Transverse colon (tissue), 4 donors: ENCODE results near the gene NOPCHAP1. TPM values are rescaled to one million over a fixed set of nuclear protein-coding genes. Genes with fewer than 3 reads are reported as not detected.

Source experiments
- DNase-seq: peaks from one replicate; pipeline ENCODE4 v3.0.0-alpha.2; 2019
- H3K27ac ChIP-seq, 4 donors: fragments of 200-600 bp; sonication (generic); 2 replicates each; pipeline ENCODE4 v1.5.1; 2016 to 2018; ENCODE audit warnings: inconsistent platforms in 4 of 4
- H3K27me3 ChIP-seq: fragments of 200-600 bp; sonication (generic); 2 replicates; pipeline ENCODE4 v1.5.1; 2017; ENCODE audit warnings: inconsistent platforms
- H3K36me3 ChIP-seq, 4 donors: fragments of 200-600 bp; sonication (generic); 2 replicates each; pipeline ENCODE4 v1.5.1; 2017 to 2019; ENCODE audit warnings: inconsistent platforms in 4 of 4
- H3K4me1 ChIP-seq, 4 donors: fragments of 200-600 bp; sonication (generic); 2 replicates each; pipeline ENCODE4 v1.5.1; 2017 to 2020; ENCODE audit warnings: inconsistent platforms in 4 of 4
- H3K4me3 ChIP-seq, 4 donors: fragments of 200-600 bp; sonication (generic); 1 replicate in 1 of 4; 2 replicates in 3 of 4; pipeline versions ENCODE4 v1.5.1 to v1.6.1; 2017 to 2019; ENCODE audit warnings: inconsistent platforms in 4 of 4
- H3K9me3 ChIP-seq, 2 donors: fragments of 200-600 bp; sonication (generic); 2 replicates each; pipeline ENCODE4 v1.5.1; 2017 to 2019; ENCODE audit warnings: inconsistent platforms in 2 of 2
- CTCF ChIP-seq, 5 experiments: fragments of 200-600 bp in 3 of 5; fragments of 450-650 bp in 2 of 5; sonication (generic) in 3 of 5; IDR thresholded peaks; 1 replicate in 2 of 5; 2 replicates in 3 of 5; pipeline ENCODE4 v1.5.1; 2016 to 2017; ENCODE audit warnings: antibody characterized with exemption in 5 of 5, inconsistent platforms in 3 of 5, mild to moderate bottlenecking in 2 of 5, moderate library complexity in 1 of 5
- EP300 ChIP-seq: sonication (generic); formaldehyde crosslinking; IDR thresholded peaks from one replicate; pipeline ENCODE4 v1.6.1; 2017; ENCODE audit warnings: antibody characterized with exemption, low read depth
- POLR2A ChIP-seq: fragments of 450-650 bp; IDR thresholded peaks from one replicate; pipeline ENCODE4 v1.6.1; 2016; ENCODE audit warnings: antibody characterized with exemption, mild to moderate bottlenecking, moderate library complexity
- POLR2AphosphoS5 ChIP-seq, 3 donors: sonication (generic); formaldehyde crosslinking; IDR thresholded peaks; one replicate each; pipeline ENCODE4 v1.6.1; 2016; ENCODE audit warnings: antibody characterized with exemption in 3 of 3
- WGBS, 2 donors: methylation state at CpG; one replicate each; pipeline ENCODE4 v1.1.5; 2018; ENCODE audit warnings: low coverage in 1 of 2; 5-methylcytosine and 5-hydroxymethylcytosine counted together
- in situ Hi-C, 4 donors: fragments of 200-750 bp; cut with MboI; loops; one replicate each; pipeline versions ENCODE4 v1.15.0 to v1.15.1; 2017; ENCODE audit warnings: low sequenced_read_pairs in 3 of 4, low pct_ligation_motif_present in 1 of 4, low pct_unique_long_range_greater_than_20kb in 1 of 4
- intact Hi-C: fragments of 100-400 bp; cut with DNase I; formaldehyde crosslinking; loops from one replicate; pipeline ENCODE4 v1.15.1; 2023; ENCODE audit warnings: low total_unique reads
- total RNA-seq, 4 donors: library from RNA; depleted of rRNA; stranded (reverse); fragments of >200 nt; gene quantifications; one replicate each; pipeline ENCODE4 v1.1.0, GENCODE V29; 2016

NOPCHAP1 gene
- total RNA-seq, 4 donors from 2014 or later: 0.37 to 5.7 (median 2.2) TPM

DNA sequence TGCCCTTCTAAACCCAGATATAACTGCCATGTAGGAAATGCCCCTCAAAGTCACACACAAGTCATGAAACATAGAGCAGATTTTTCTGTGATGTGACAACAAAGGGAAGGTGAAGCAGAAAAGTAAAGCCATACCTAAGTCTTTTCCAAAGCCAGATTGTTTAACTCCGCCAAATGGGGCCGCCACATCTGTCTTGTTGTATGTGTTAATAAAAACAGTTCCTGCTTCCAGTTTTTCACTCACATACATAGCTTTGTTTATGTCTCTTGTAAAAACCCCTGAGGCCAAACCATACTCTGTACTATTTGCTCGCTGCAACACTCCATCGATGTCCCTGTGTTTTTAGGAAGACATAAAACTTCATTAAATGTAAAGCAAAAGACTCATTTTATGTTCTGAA, 40.3 kb downstream of the NOPCHAP1 start:
- H3K4me1 ChIP-seq: peaks cover 7 to 20% (median 13%) of the 10 kb centered on the region in 4 donors
- no peaks in the 10 kb centered on the region for H3K36me3 ChIP-seq
- no peak overlapping the region for H3K4me3 ChIP-seq
- no peak for DNase-seq
- no peaks in the 10 kb centered on the region for H3K9me3 ChIP-seq
- TF ChIP-seq CTCF (IDR thresholded peaks at IDR 0.05) (no peak), EP300 (no peak), POLR2AphosphoS5 (IDR thresholded peaks at IDR 0.05) (no peak), POLR2A (no peak)
- in situ Hi-C loops: no loop called here
- intact Hi-C loops: no loop called here
- WGBS, 2 donors: 68 to 77% methylated on average over 3 to 4 of the region's 4 CpGs
- H3K27ac ChIP-seq: peak overlapping the region; percentile 21 to 68 (median 46)
- H3K27me3 ChIP-seq: no peaks in the 10 kb centered on the region

DNA sequence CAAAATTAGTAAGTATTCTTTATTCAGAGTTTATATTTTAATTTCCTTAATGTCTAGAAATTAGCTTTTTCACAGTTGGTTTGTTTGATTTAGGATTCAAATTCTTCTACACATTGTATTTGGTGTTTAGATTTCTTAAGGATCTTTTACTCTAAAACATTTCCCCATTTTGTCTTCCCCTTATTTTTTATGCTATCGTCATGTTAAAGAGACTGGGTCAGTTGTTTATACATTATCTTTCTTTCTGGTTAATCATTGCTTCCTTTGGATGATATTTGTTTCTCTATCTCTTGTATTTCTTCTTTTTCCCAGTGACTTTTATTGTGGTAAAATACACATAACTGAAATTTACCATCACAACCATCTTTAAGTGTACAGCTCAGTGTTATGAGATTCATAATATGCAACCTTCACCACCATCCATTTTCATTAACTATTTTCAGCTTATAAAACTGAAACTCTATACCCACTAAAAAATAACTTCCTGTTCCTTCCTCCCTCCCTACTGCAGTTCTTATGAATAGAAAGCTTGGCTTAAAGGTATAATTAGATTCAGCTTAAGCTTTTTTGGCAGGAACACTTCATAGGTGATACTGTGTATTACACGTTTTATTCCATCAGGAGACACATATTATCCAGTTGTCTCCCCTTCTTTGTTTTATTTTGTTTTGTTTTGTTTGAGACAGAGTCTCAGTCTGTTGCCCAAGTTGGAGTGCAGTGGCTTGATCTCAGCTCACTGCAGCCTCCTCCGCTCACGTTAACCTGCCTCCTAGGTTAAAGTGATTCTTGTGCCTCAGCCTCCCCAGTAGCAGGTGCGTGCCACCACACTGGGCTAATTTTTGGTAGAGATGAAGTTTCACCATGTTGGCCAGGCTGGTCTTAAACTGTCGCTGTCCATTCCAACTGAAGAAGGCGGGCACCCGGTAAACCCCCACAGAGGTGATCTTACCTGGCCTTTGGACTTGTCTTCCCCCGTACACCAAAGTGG, 45.0 kb downstream of the NOPCHAP1 start:
- DNase-seq: no peak
- whole genome bisulfite sequencing, 2 donors: 69 to 70% methylated on average over 2 to 9 of the region's 9 CpGs

DNA sequence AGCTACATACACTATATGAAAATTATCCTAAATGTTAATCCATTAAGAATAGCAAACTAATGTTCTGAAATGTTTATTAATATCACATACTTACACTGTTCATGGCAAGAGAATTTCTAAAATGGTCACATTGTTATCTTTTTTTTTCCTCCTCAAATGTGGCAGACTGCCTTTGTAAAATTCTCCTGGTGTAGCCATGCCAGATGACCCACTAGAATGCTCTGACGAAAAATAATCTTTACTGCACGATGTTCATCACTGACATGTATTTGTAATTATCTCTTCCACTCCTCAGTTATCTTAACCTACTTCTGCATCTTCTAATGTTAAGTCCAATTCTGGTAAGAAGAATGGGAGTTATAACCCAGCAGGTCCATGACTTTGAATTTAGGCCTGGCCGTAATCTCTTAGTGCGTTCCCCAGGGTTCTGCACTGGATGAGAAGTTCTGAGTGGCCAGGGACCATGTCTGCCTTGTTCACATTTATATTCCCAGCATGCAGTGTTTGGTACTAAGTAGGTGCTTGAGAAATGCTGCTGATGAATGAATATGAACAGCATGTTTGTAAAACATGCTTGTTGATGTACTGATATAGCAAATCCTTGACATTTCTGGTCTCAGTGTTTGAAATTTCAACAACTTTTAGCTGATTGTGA, 46.7 kb downstream of the NOPCHAP1 start:
- Histone ChIP-seq H3K36me3 (no peaks in the 10 kb centered on the region), H3K27me3 (no peaks in the 10 kb centered on the region), H3K4me1 (peaks cover 0 to 8% (median 3%) of the 10 kb centered on the region in 4 donors), H3K27ac (peak overlapping the region in 1 of 4 donors; percentile 33), H3K4me3 (no peak overlapping the region), H3K9me3 (no peaks in the 10 kb centered on the region)
- TF ChIP-seq CTCF (IDR thresholded peaks at IDR 0.05) (no peak), POLR2AphosphoS5 (IDR thresholded peaks at IDR 0.05) (no peak), POLR2A (no peak), EP300 (no peak)
- DNase-seq: no peak
- WGBS, 2 donors: 63 to 83% methylated on average over 2 to 4 of the region's 4 CpGs
- intact Hi-C loops: no loop called here
- in situ Hi-C loops: no loop called here

More for the DNA sequence above, 45.0 kb downstream of the NOPCHAP1 start:
- no peak for TF ChIP-seq CTCF (IDR thresholded peaks at IDR 0.05)
- TF ChIP-seq EP300: no peak
- TF ChIP-seq POLR2AphosphoS5 (IDR thresholded peaks at IDR 0.05): no peak
- no peak for TF ChIP-seq POLR2A
- H3K4me1 ChIP-seq: peaks cover 0 to 7% (median 5%) of the 10 kb centered on the region in 4 donors
- H3K4me3 ChIP-seq: no peak overlapping the region
- H3K27me3 ChIP-seq: no peaks in the 10 kb centered on the region
- in situ Hi-C loops (no loop called here), intact Hi-C loops (no loop called here)
- H3K9me3 ChIP-seq: no peaks in the 10 kb centered on the region
- no peaks in the 10 kb centered on the region for H3K36me3 ChIP-seq
- peak overlapping the region in 2 of 4 donors; percentile 4 to 60 for H3K27ac ChIP-seq

DNA sequence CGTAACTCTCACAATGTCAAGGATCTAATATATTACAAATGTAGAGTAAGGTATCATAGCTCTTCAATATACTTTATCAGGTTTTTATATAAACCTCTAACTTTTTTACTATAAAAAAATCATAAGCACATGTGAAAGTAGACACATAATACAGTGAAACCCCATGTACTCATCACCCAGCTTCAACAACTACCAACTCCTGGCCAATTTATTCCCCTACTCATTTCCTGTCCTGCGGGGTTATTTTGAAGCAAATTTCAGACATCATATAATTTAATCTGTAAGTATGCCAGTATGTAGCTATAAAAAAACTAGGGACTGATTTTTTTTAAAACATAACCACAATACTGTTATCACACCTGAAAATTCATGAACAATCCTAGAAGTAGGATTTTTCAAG, 47.7 kb downstream of the NOPCHAP1 start:
- intact Hi-C loops (no loop called here), in situ Hi-C loops (no loop called here)
- Histone ChIP-seq H3K27me3 (no peaks in the 10 kb centered on the region), H3K36me3 (no peaks in the 10 kb centered on the region), H3K4me1 (peaks cover 0 to 8% (median 3%) of the 10 kb centered on the region in 4 donors), H3K4me3 (no peak overlapping the region), H3K9me3 (no peaks in the 10 kb centered on the region), H3K27ac (no peak overlapping the region)
- 65% methylated on average over 2 of the region's 2 CpGs for WGBS, 2 donors
- no peak for TF ChIP-seq EP300
- TF ChIP-seq CTCF (IDR thresholded peaks at IDR 0.05): no peak
- TF ChIP-seq POLR2AphosphoS5 (IDR thresholded peaks at IDR 0.05): no peak
- TF ChIP-seq POLR2A: no peak
- DNase-seq: no peak
